Measurements from ENCODE around the gene CDC14B. TPM values are rescaled to one million over a fixed set of nuclear protein-coding genes. Genes with fewer than 3 reads are reported as not detected.

Gene CDC14B
- total and polyA plus RNA-seq, 4 donors, result 8.8 to 33.3 (median 11.3) TPM

GRCh38 chr9:96553070-96553469 lies 66.6 kb downstream of the CDC14B start:
- Histone ChIP-seq H3K4me3 (ENCODE audit: low read depth in 1 of 3, low read length in 3 of 3) (no peak overlapping the region), H3K9ac (ENCODE audit: low read depth in 1 of 2, low read length in 2 of 2) (no peak overlapping the region), H3K27me3 (ENCODE audit: control insufficient read depth in 4 of 4, insufficient read depth in 4 of 4, low read length in 3 of 4) (no peaks in the 10 kb centered on the region), H3K4me1 (ENCODE audit: control insufficient read depth in 4 of 4, insufficient read depth in 4 of 4, low read length in 3 of 4) (no peaks in the 10 kb centered on the region), H3K36me3 (ENCODE audit: control insufficient read depth in 4 of 4, insufficient read depth in 3 of 4, low read depth in 1 of 4, low read length in 3 of 4) (peaks cover 1 to 6% (median 5%) of the 10 kb centered on the region in 4 donors), H3K9me3 (ENCODE audit: control insufficient read depth in 4 of 4, low read length in 3 of 4) (no peaks in the 10 kb centered on the region), H3K27ac (ENCODE audit: low read depth in 1 of 2, low read length in 2 of 2) (no peak overlapping the region)
- DNase-seq (ENCODE audit: low spot score), result no peak
- TF ChIP-seq FOXA1 (IDR thresholded peaks at IDR 0.05), result no peak
- no peak for TF ChIP-seq RAD21 (IDR thresholded peaks at IDR 0.05)
- no peak for TF ChIP-seq MAX (IDR thresholded peaks at IDR 0.05)
- no peak for TF ChIP-seq ZBTB33 (IDR thresholded peaks at IDR 0.05)
- TF ChIP-seq CTCF (IDR thresholded peaks at IDR 0.05; ENCODE audit: low read depth, low read length, missing input control), result no peak
- TF ChIP-seq EGR1 (IDR thresholded peaks at IDR 0.05; ENCODE audit: low read depth in 2 of 2), result no peak
- TF ChIP-seq NR2F2 (IDR thresholded peaks at IDR 0.05), result no peak
- TF ChIP-seq JUND (IDR thresholded peaks at IDR 0.05), result no peak
- no peak for TF ChIP-seq TAF1 (conservative IDR thresholded peaks at IDR 0.05)
- no peak for TF ChIP-seq GABPA (IDR thresholded peaks at IDR 0.05 in 1 of 2, conservative IDR thresholded peaks at IDR 0.05 in 1 of 2)
- TF ChIP-seq REST (IDR thresholded peaks at IDR 0.05), result no peak
- no peak for TF ChIP-seq ATF3 (IDR thresholded peaks at IDR 0.05)
- 89% methylated on average over 2 of the region's 2 CpGs for WGBS

- Histone ChIP-seq H3K27ac (ENCODE audit: low read depth in 1 of 2, low read length in 2 of 2) (no peak overlapping the region), H3K36me3 (ENCODE audit: control insufficient read depth in 4 of 4, insufficient read depth in 3 of 4, low read depth in 1 of 4, low read length in 3 of 4) (peaks cover 1 to 5% (median 4%) of the 10 kb centered on the region in 4 donors), H3K4me3 (ENCODE audit: low read depth in 1 of 3, low read length in 3 of 3) (no peak overlapping the region), H3K27me3 (ENCODE audit: control insufficient read depth in 4 of 4, insufficient read depth in 4 of 4, low read length in 3 of 4) (no peaks in the 10 kb centered on the region), H3K9me3 (ENCODE audit: control insufficient read depth in 4 of 4, low read length in 3 of 4) (no peaks in the 10 kb centered on the region), H3K9ac (ENCODE audit: low read depth in 1 of 2, low read length in 2 of 2) (no peak overlapping the region), H3K4me1 (ENCODE audit: control insufficient read depth in 4 of 4, insufficient read depth in 4 of 4, low read length in 3 of 4) (no peaks in the 10 kb centered on the region)
- 92% methylated on average over 6 of the region's 6 CpGs for WGBS
- no peak for DNase-seq (ENCODE audit: low spot score)
- TF ChIP-seq REST (IDR thresholded peaks at IDR 0.05), result no peak
- TF ChIP-seq ATF3 (IDR thresholded peaks at IDR 0.05), result no peak
- no peak for TF ChIP-seq YY1 (IDR thresholded peaks at IDR 0.05)
- TF ChIP-seq HNF4G (IDR thresholded peaks at IDR 0.05), result no peak
- TF ChIP-seq FOXA1 (IDR thresholded peaks at IDR 0.05), result no peak
- no peak for TF ChIP-seq NR2F2 (IDR thresholded peaks at IDR 0.05)
- no peak for TF ChIP-seq CTCF (IDR thresholded peaks at IDR 0.05; ENCODE audit: low read depth, low read length, missing input control)
- TF ChIP-seq JUND (IDR thresholded peaks at IDR 0.05), result no peak
- TF ChIP-seq RXRA (IDR thresholded peaks at IDR 0.05), result no peak
- TF ChIP-seq EGR1 (IDR thresholded peaks at IDR 0.05; ENCODE audit: low read depth in 2 of 2), result no peak
- no peak for TF ChIP-seq TAF1 (conservative IDR thresholded peaks at IDR 0.05)
Observed at GRCh38 chr9:96551403-96551802, 68.2 kb downstream of the CDC14B start.

Measured in liver (tissue), 9 donors.